GM12891 (cell line): ENCODE measurements around the gene C5orf24.

Experiments used
- PAX5 ChIP-seq: IDR thresholded peaks from 2 replicates; pipeline ENCODE4 v1.6.1; 2011; ENCODE audit warnings: low read length, moderate library complexity, mild to moderate bottlenecking; ENCODE audit not compliant: insufficient read depth, severe bottlenecking
- POLR2A ChIP-seq: IDR thresholded peaks from 2 replicates; pipeline ENCODE4 v1.6.1; 2011; ENCODE audit warnings: low read depth, low read length, control low read depth
- POLR2AphosphoS5 ChIP-seq: IDR thresholded peaks from 2 replicates; pipeline ENCODE4 v1.6.1; 2011; ENCODE audit warnings: low read depth, low read length, control low read depth
- SPI1 ChIP-seq: IDR thresholded peaks from 2 replicates; pipeline ENCODE4 v1.6.1; 2011; ENCODE audit warnings: low read depth, low read length, control low read depth
- TAF1 ChIP-seq: IDR thresholded peaks from 2 replicates; pipeline ENCODE4 v1.6.1; 2011; ENCODE audit warnings: low read depth, low read length, control low read depth

DNA sequence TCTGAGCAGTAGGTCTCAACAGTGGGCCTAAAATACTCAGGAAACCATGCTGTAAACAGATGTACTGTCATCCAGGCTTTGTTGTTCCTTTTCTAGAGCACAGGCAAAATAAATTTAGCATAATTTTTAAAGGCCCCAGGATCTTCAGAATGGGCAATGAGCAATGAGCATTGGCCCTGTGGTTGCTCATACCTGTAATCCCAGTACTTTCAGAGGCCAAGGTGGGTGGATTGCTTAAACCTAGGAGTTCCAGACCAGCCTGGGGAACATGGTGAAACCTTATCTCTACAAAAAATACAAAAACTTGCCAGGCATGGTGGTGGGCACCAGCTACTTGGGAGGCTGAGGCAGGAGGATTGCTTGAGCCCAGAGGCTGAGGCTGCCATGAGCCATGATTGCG, 45.7 kb downstream of the C5orf24 start:
- no peak for TF ChIP-seq POLR2AphosphoS5
- no peak for TF ChIP-seq TAF1
- no peak for TF ChIP-seq POLR2A
- TF ChIP-seq SPI1 = no peak
- no peak for TF ChIP-seq PAX5
